ENCODE measurements around the gene PDILT.

DNA sequence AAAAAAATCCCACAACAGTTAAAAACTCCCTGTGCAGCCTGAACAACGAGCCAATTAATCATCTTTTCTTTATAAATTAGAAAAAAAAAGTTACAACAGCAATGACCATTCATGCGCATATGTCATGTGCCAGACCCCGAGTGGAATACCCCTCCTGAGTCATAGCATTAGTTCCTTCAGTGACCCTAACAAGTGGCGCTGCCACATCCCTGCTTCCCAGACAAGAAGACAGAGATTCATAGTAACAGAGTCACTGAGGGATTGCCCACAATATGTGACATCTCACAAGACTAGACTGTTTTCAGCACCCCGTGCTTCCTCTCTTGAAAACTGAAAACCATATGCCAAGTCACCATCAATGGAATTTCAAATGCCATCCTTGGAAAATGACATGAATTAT, 59.9 kb downstream of the PDILT start:
- TF ChIP-seq EZH2 (IDR thresholded peaks at IDR 0.05) (no peak), POLR2AphosphoS5 (IDR thresholded peaks at IDR 0.05; ENCODE audit: borderline replicate concordance, low read depth, low read length) (no peak), FOXP2 (optimal IDR thresholded peaks at IDR 0.05; ENCODE audit: control extremely low read depth, extremely low read length, insufficient read depth) (no peak)

Measured in SK-N-MC (cell line).